Chondrocyte (in vitro differentiated cells): ENCODE results near the gene PLXND1. TPM values are rescaled to one million over a fixed set of nuclear protein-coding genes. Genes with fewer than 3 reads are reported as not detected.

Source experiments
- DNase-seq: peaks from one replicate; pipeline ENCODE4 v3.0.0; 2021; ENCODE audit warnings: mixed read lengths, low spot score
- H3K27ac Mint-ChIP-seq: one replicate; pipeline ENCODE4 v1.8.0; 2021; ENCODE audit warnings: mild to moderate bottlenecking, moderate library complexity, mixed read lengths; ENCODE audit not compliant: unreplicated experiment
- H3K27me3 Mint-ChIP-seq: 2 replicates; pipeline ENCODE4 v1.8.0; 2021; ENCODE audit warnings: low read depth, mixed read lengths
- H3K36me3 Mint-ChIP-seq: 2 replicates; pipeline ENCODE4 v1.8.0; 2021; ENCODE audit warnings: low read depth, mixed read lengths
- H3K4me1 Mint-ChIP-seq: 2 replicates; pipeline ENCODE4 v1.8.0; 2021; ENCODE audit warnings: low read depth, mild to moderate bottlenecking, mixed read lengths
- H3K4me3 Mint-ChIP-seq: one replicate; pipeline ENCODE4 v1.8.0; 2021; ENCODE audit warnings: mild to moderate bottlenecking, moderate library complexity, mixed read lengths; ENCODE audit not compliant: unreplicated experiment
- H3K9me3 Mint-ChIP-seq: 2 replicates; pipeline ENCODE4 v1.8.0; 2021; ENCODE audit warnings: low read depth, mixed read lengths
- CTCF ChIP-seq: fragments of 200-600 bp; sonication (generic); IDR thresholded peaks from 2 replicates; pipeline ENCODE4 v1.5.0; 2021; ENCODE audit warnings: antibody characterized with exemption, mild to moderate bottlenecking, moderate library complexity
- total RNA-seq: library from RNA; stranded (reverse); gene quantifications from 3 replicates; pipeline ENCODE4 v1.2.1, GENCODE V29; 2021

PLXND1 gene
- total RNA-seq, 1 donor from 2014 or later, result 267 TPM

- DNase-seq, result no peak
- peaks cover 65% of the 10 kb centered on the region for H3K4me1 Mint-ChIP-seq
- H3K4me3 Mint-ChIP-seq, result no peak overlapping the region
- H3K27ac Mint-ChIP-seq, result peak overlapping the region; percentile 49
- no peaks in the 10 kb centered on the region for H3K27me3 Mint-ChIP-seq
- no peaks in the 10 kb centered on the region for H3K9me3 Mint-ChIP-seq
- TF ChIP-seq CTCF, result no peak
- H3K36me3 Mint-ChIP-seq, result no peaks in the 10 kb centered on the region
Measured at GRCh38 chr3:129622226-129622874, 15.9 kb upstream of the PLXND1 start.

- Mint-ChIP-seq H3K9me3 (no peaks in the 10 kb centered on the region), H3K27ac (peak overlapping the region; percentile 61)
Measured at GRCh38 chr3:129621626-129622225, 15.2 kb upstream of the PLXND1 start.

GRCh38 chr3:129620828-129621559 is 14.5 kb upstream of the PLXND1 start:
- Mint-ChIP-seq H3K4me3 (no peak overlapping the region), H3K27ac (no peak overlapping the region), H3K4me1 (peaks cover 67% of the 10 kb centered on the region), H3K36me3 (no peaks in the 10 kb centered on the region), H3K27me3 (no peaks in the 10 kb centered on the region), H3K9me3 (no peaks in the 10 kb centered on the region)
- peak; percentile 57 for DNase-seq
- TF ChIP-seq CTCF, result no peak

More at GRCh38 chr3:129621626-129622225, 15.2 kb upstream of the PLXND1 start:
- Mint-ChIP-seq H3K4me3 (no peak overlapping the region), H3K27me3 (no peaks in the 10 kb centered on the region), H3K4me1 (peaks cover 65% of the 10 kb centered on the region), H3K36me3 (no peaks in the 10 kb centered on the region)
- no peak for TF ChIP-seq CTCF
- DNase-seq, result no peak

GRCh38 chr3:129619726-129620162 is 13.3 kb upstream of the PLXND1 start:
- no peak for TF ChIP-seq CTCF
- Mint-ChIP-seq H3K4me1 (peaks cover 67% of the 10 kb centered on the region), H3K4me3 (no peak overlapping the region), H3K27me3 (no peaks in the 10 kb centered on the region), H3K9me3 (no peaks in the 10 kb centered on the region), H3K27ac (no peak overlapping the region), H3K36me3 (no peaks in the 10 kb centered on the region)
- DNase-seq, result peak; percentile 87

GRCh38 chr3:129618901-129619671 is 12.6 kb upstream of the PLXND1 start:
- Mint-ChIP-seq H3K36me3 (no peaks in the 10 kb centered on the region), H3K4me1 (peaks cover 62% of the 10 kb centered on the region), H3K27me3 (no peaks in the 10 kb centered on the region), H3K9me3 (no peaks in the 10 kb centered on the region), H3K27ac (peak overlapping the region; percentile 1), H3K4me3 (no peak overlapping the region)
- peak; percentile 73 for DNase-seq
- no peak for TF ChIP-seq CTCF
